SK-N-DZ (cell line): ENCODE measurements around the gene DENND1A.

Source experiments
- DNase-seq: peaks from one replicate; pipeline ENCODE4 v3.0.0-alpha.2; 2015; ENCODE audit warnings: low spot score

Gene DENND1A

GRCh38 chr9:123497830-123498229, 432.1 kb downstream of the DENND1A start:
- DNase-seq = no peak

GRCh38 chr9:123495731-123496130, 434.2 kb downstream of the DENND1A start:
- DNase-seq = peak; percentile 54

GRCh38 chr9:123493627-123494026, 436.3 kb downstream of the DENND1A start:
- DNase-seq = no peak

- DNase-seq = no peak
These were observed 439.2 kb downstream of the DENND1A start for GRCh38 chr9:123490688-123491087.

DNA sequence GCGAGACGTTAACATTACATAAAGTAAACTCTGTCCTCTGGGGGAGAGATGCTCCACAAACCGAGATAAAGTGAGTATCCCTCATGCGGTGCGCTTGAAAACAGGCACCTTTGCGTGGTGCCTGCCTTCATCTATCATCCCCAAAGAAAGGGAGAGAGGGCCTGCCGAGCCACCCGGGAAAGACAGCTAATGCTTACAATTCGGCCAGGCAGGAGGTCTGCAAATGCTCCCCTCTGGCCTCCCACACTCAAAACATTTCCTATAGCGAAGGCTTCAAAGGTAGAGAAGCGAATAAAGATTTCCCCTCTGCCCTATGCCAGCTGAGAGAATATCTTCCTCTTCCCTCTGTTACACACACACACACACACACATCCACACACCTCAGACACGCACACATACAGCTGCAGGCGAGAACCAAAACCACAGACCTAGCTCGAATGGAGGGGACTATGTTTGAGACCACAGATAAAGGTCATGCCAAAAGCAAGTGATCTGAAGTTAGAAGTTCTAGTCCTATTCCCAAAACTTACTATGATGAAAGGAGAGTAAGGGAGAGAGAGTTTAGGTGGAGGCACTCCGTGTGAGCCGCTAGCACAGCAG, 441.1 kb downstream of the DENND1A start:
- no peak for DNase-seq

- no peak for DNase-seq
These were observed 441.9 kb downstream of the DENND1A start for GRCh38 chr9:123487944-123488548.

DNA sequence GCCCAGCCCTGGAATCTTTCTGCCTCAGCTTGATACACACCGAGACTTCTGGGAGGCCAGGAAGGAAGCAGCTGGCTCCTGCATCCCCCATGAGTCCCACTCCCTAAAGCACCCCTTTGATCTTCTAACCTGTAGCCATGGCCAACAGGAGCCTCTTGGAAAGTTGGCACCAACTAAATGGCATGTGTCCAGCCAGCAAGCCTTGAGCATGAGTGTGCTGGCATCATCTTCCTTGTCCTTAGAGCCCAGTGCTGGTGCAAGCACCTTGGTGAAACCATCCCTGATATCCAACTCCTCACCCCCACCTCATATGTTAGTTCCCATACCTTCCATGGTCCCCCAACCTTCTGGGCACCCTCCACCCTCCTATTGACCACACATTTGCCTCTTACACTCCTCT, 443.5 kb downstream of the DENND1A start:
- no peak for DNase-seq

- no peak for DNase-seq
These were observed 444.7 kb downstream of the DENND1A start for GRCh38 chr9:123485216-123485615.

GRCh38 chr9:123484130-123484529, 445.8 kb downstream of the DENND1A start:
- DNase-seq = no peak

DNA sequence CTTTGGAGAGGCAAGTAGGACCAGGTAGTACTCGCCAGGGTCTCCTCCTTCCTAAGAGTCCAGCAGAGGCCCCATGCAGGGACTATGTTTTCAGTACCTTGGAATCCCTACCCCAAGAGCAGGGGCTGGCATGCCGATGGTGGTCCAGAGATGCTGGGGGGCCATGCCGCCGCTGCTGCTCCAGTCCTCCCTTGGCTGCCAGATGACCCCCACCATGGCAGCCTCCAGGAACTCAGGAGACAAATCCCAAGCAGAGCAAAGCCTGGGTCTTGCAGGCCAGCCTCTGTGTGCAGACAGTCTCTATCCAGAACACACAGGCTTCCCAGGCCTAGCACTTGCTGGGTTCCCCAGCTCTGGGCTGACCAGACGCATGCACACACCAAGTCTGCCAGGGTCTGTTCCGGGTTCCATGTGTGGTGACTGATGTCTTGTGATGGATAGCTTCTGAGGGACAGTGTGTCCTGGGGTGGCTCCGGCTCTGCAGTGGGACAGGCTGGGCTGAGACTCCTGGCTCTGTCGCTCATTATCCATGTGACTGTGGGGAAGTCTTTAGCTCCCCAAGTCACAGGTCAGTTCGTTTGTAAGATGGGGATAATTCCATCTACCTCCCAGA, 446.6 kb downstream of the DENND1A start:
- no peak for DNase-seq

GRCh38 chr9:123482295-123482968, 447.5 kb downstream of the DENND1A start:
- no peak for DNase-seq

DNA sequence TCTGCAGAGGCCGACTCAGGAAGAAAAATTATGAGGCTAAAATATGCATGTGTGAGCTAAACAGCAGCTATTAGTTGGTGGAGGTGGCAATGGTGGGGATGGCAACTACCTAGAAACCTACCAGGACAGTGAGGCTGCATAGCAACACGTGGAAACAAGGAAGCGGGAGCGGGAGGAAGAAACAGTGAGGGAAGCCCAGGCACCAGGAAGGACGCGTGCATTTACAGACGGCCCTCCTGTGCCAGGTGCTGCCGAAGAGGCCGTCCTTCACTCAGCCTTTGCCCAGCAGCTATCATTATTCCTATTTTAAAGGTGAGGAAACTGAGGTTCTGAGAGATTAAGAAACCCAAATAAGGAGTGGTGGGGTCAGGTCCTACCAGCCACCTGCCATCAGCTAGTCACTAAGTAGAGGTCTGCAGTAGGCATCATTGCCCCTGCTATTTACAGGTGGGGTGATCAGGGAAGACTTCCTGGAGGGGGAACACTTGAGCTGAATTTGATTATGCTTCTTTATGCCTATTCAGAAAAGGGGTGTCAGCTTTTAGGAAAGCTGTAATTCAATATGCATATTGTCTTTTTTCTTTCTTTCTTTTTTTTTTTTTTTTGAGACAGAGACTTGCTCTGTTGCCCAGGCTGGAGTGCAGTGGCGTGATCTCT, 448.6 kb downstream of the DENND1A start:
- DNase-seq = no peak

- DNase-seq = no peak
These were observed 449.1 kb downstream of the DENND1A start for GRCh38 chr9:123480791-123481190.

DNA sequence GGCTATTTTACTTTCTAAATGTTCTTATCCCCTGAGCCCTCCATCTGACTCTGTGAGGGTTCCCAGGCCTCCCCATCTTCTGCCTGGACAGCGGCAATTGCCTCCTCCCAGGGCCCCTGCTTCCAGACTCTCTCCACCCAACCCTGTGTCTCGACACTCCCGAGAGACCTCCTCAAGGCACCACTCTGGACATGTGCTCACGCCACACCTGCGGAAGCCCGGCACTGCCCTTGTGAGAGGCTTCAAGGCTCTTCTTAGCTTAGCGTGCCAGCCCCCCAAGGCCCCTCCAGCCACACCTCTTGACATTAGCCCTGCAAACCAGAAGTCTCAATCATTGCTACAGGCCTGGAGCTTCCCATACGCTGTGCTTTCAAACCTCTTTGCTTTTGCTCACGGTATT, 449.8 kb downstream of the DENND1A start:
- DNase-seq = no peak

- no peak for DNase-seq
These were observed 450.8 kb downstream of the DENND1A start for GRCh38 chr9:123478967-123479602.

DNA sequence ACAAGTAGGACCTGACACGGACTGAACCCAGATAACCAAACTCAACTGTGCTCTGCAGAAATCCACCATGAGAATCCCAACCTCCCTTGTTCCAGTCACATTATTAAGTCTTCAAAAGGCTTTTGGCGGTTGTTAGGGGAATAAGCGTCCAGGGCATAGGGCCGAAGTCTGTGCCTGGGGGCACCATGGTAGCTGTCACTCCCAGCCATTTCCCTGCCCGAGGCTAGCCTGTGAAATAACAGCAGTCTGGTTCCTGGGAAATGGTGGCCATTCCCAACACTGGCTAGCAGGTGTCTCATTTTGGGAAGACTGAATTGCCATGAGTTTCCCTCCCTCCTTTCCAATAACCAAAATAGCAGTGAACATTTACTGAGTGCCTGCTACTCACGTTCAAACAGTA, 451.8 kb downstream of the DENND1A start:
- no peak for DNase-seq

DNA sequence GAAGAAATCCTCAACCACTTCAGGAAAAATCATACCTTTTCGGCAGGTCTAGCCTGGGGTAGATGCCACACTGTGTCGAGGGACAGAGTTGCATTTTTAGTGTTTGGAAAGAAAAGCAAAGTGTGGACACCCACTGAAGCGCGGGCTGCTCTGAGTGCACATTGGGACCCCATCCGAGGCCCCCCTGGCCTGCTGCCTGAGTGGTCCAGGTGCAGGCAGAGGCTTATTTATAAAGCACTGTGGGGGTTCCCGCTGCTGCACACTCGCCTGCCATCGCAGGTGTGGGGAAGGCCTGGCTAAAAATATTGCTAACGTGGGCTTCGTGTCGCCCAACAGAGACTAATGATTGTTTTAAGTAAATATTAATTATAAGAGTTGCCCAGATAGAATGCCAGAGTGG, 454.5 kb downstream of the DENND1A start:
- DNase-seq = no peak

- peak; percentile 79 for DNase-seq
These were observed 456.9 kb downstream of the DENND1A start for GRCh38 chr9:123472862-123473614.

DNA sequence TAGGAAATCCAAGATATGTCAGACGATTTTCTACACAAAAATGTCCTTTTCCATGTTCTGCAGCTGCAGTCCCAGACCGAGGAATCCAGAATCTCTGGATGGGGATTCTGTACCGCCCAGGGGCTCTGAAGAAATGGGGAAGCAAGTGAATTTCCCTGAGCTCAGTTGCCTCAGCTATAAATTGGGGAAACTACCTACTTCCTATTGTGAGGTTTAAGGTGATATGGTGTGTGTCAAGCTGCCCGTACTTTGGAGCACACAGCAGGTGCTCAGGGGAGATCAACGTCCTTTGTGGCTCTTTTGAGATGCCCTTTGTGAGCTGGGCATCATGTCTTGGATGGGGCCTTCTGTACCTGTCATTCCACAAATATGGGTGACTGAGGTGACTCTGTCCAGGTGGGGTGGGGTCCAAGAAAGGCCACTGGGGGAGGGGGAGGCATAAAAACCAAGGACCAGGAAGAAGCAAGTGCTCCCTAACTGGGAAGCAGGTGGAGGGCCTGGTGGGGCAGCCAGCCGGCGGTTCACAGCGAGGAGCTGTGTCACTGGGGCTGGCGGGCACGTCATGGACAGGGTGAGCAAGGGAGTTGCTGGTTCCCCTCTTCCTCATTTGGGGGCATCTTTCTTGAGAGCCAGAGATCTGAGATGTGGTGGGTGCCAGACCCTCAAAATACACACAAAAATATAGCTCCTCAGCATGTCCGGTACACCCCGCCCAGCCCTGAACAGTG, 457.9 kb downstream of the DENND1A start:
- no peak for DNase-seq
